ENCODE measurements around the gene PTTG1IP2.

DNA sequence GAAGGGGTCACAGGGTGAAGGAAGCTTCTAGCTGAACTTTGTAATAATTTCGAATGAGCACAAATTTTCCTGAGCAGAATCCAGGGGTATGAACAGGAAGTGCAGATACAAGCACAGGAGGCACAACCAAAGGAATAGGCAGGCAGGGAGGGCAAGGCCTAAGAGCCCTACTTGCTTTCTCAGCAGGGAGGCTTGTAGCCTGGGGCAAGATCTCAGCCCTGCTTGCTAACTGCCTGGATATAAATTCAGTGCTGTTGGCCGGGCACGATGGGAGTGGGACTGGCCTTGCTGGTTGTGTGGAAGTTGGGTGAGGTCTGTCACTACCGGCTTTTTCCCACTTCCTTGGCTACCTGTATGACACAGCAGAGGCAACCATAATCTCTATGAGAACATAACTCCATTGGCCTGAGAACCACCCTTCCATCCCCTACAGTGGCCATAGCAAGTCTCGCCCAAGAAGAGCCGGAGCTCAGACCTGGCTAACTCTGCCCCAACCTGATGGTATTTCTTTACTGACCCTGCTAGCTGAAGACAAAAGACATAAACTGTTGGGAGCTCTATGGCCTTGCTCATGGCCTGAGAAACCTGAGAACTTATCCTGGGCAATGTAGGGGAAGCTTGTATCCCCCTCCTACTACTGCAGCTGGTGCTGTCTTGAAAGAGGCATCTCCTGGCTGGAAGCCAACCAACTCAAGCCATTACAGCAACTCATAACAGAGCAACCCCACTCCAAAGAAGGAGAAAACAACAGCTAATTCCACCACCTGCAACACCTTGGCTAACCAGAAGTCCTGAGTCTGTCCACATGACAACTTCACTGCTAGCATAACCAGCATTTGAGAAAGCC, 38.6 kb upstream of the PTTG1IP2 start:
- TF ChIP-seq POLR2A (IDR thresholded peaks at IDR 0.05) (no peak), POLR2AphosphoS5 (IDR thresholded peaks at IDR 0.05) (no peak), EP300 (IDR thresholded peaks at IDR 0.05; ENCODE audit: low read depth) (no peak)
- TF ChIP-seq, protein P1, sequence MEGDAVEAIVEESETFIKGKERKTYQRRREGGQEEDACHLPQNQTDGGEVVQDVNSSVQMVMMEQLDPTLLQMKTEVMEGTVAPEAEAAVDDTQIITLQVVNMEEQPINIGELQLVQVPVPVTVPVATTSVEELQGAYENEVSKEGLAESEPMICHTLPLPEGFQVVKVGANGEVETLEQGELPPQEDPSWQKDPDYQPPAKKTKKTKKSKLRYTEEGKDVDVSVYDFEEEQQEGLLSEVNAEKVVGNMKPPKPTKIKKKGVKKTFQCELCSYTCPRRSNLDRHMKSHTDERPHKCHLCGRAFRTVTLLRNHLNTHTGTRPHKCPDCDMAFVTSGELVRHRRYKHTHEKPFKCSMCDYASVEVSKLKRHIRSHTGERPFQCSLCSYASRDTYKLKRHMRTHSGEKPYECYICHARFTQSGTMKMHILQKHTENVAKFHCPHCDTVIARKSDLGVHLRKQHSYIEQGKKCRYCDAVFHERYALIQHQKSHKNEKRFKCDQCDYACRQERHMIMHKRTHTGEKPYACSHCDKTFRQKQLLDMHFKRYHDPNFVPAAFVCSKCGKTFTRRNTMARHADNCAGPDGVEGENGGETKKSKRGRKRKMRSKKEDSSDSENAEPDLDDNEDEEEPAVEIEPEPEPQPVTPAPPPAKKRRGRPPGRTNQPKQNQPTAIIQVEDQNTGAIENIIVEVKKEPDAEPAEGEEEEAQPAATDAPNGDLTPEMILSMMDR (IDR thresholded peaks at IDR 0.05), result no peak
